Measurements from ENCODE around the gene STK38L. TPM values are rescaled to one million over a fixed set of nuclear protein-coding genes. Genes with fewer than 3 reads are reported as not detected.
"Not testable (repeated sequence)": the region's sequence is repeated elsewhere in the genome, so short reads cannot be mapped to it uniquely, and the experiment has no call there.

STK38L gene
- polyA plus RNA-seq, 1 of the 3 experiments (the other 2 are of a cell fraction) = 4.7 TPM

DNA sequence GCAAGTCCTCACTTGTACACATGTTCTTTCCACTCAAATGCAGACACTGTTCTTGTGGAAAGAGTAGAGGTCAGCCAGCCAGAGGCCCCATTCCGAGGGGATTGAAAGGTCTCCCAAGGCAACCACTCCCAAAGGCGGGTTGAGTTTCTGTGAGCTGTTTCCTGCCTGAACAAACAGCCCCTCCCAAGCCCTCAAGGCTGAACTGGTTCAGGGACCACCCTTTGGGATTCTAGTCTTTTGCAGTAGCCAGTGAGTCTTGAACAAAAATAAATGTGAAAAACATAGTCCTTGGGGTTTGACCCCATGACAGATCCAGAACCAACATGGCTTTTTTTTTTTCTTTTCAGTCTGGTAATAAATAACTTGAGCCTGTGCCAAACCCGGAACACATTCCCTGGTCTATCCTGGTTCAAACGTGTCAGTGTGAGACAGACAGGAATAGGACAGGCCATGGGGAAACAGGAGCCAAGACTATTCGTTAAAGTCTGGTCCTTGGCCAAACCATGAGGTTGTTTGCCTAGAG, 17.6 kb upstream of the STK38L start (continued):
- TF ChIP-seq GATA2 (CRISPR knock-in tag; IDR thresholded peaks at IDR 0.05) (no peak), GABPA (IDR thresholded peaks at IDR 0.05; ENCODE audit: low read depth) (no peak), SMC3 (IDR thresholded peaks at IDR 0.05; ENCODE audit: low read depth, low read length) (no peak), TAF1 (IDR thresholded peaks at IDR 0.05; ENCODE audit: borderline replicate concordance, low read depth, low read length) (no peak), RCOR1 (IDR thresholded peaks at IDR 0.05; ENCODE audit: low read length) (no peak)

DNA sequence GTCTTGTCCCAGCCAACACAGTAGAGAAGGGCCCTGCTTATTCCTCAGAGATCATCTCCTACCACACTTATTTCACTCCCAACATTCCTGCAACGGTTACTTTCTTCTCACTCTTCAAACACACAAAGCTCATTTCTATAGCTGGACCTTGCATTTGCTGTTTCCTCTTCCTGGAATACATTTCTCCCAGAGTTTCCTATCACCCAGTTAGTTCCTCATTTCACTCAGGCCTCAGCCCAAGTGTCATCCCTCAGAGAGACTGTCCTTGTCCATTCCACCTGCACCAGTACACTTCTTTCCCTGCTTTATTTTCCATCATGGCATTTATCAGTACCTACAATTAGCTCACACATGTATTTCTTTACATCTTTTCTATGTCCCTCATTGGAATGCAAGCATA, 14.7 kb upstream of the STK38L start:
- H3K79me2 ChIP-seq (ENCODE audit: insufficient read depth) = no peaks in the 10 kb centered on the region
- 65% methylated on average over 1 of the region's 1 CpG for WGBS (ENCODE audit: low lambda C conversion rate)
- no peak overlapping the region for H3K4me2 ChIP-seq
- H3K9ac ChIP-seq = no peak overlapping the region
- H2AFZ ChIP-seq (ENCODE audit: low read depth) = no peak overlapping the region
- H3K36me3 ChIP-seq (replicated peaks in 1 of 2; ENCODE audit: control insufficient read depth in 1 of 2, insufficient read depth in 2 of 2, low read length in 1 of 2) = no peaks in the 10 kb centered on the region
- no peak overlapping the region for H3K4me3 ChIP-seq (ENCODE audit: low read depth in 2 of 2, low read length in 1 of 2)
- no peaks in the 10 kb centered on the region for H3K27me3 ChIP-seq (ENCODE audit: insufficient read depth)
- ChIA-PET POLR2A (no interaction called here), CTCF (no interaction called here)
- H3K9me2 ChIP-seq = no peaks in the 10 kb centered on the region
- H3K4me1 ChIP-seq (ENCODE audit: control insufficient read depth in 1 of 2, insufficient read depth in 2 of 2, low read depth in 1 of 2, low read length in 1 of 2) = no peaks in the 10 kb centered on the region
- TF ChIP-seq SMC3 (IDR thresholded peaks at IDR 0.05; ENCODE audit: low read depth, low read length) = no peak
- TF ChIP-seq, protein P1, sequence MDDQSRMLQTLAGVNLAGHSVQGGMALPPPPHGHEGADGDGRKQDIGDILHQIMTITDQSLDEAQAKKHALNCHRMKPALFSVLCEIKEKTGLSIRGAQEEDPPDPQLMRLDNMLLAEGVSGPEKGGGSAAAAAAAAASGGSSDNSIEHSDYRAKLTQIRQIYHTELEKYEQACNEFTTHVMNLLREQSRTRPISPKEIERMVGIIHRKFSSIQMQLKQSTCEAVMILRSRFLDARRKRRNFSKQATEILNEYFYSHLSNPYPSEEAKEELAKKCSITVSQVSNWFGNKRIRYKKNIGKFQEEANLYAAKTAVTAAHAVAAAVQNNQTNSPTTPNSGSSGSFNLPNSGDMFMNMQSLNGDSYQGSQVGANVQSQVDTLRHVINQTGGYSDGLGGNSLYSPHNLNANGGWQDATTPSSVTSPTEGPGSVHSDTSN (IDR thresholded peaks at IDR 0.05) = no peak
- no peak for TF ChIP-seq NRF1 (IDR thresholded peaks at IDR 0.05; ENCODE audit: low read depth, low read length)
- no peak for TF ChIP-seq JUND (IDR thresholded peaks at IDR 0.05)
- no peak for TF ChIP-seq MEF2A (IDR thresholded peaks at IDR 0.05; ENCODE audit: borderline replicate concordance, low read depth)
- no peak for TF ChIP-seq TEAD4 (IDR thresholded peaks at IDR 0.05; ENCODE audit: borderline replicate concordance, insufficient read depth)
- TF ChIP-seq, protein P2, sequence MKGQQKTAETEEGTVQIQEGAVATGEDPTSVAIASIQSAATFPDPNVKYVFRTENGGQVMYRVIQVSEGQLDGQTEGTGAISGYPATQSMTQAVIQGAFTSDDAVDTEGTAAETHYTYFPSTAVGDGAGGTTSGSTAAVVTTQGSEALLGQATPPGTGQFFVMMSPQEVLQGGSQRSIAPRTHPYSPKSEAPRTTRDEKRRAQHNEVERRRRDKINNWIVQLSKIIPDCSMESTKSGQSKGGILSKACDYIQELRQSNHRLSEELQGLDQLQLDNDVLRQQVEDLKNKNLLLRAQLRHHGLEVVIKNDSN (IDR thresholded peaks at IDR 0.05; ENCODE audit: borderline replicate concordance, low read depth) = no peak
- TF ChIP-seq, protein P3, sequence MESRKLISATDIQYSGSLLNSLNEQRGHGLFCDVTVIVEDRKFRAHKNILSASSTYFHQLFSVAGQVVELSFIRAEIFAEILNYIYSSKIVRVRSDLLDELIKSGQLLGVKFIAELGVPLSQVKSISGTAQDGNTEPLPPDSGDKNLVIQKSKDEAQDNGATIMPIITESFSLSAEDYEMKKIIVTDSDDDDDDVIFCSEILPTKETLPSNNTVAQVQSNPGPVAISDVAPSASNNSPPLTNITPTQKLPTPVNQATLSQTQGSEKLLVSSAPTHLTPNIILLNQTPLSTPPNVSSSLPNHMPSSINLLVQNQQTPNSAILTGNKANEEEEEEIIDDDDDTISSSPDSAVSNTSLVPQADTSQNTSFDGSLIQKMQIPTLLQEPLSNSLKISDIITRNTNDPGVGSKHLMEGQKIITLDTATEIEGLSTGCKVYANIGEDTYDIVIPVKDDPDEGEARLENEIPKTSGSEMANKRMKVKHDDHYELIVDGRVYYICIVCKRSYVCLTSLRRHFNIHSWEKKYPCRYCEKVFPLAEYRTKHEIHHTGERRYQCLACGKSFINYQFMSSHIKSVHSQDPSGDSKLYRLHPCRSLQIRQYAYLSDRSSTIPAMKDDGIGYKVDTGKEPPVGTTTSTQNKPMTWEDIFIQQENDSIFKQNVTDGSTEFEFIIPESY (IDR thresholded peaks at IDR 0.05; ENCODE audit: borderline replicate concordance, low read depth) = no peak
- TF ChIP-seq, protein P4, sequence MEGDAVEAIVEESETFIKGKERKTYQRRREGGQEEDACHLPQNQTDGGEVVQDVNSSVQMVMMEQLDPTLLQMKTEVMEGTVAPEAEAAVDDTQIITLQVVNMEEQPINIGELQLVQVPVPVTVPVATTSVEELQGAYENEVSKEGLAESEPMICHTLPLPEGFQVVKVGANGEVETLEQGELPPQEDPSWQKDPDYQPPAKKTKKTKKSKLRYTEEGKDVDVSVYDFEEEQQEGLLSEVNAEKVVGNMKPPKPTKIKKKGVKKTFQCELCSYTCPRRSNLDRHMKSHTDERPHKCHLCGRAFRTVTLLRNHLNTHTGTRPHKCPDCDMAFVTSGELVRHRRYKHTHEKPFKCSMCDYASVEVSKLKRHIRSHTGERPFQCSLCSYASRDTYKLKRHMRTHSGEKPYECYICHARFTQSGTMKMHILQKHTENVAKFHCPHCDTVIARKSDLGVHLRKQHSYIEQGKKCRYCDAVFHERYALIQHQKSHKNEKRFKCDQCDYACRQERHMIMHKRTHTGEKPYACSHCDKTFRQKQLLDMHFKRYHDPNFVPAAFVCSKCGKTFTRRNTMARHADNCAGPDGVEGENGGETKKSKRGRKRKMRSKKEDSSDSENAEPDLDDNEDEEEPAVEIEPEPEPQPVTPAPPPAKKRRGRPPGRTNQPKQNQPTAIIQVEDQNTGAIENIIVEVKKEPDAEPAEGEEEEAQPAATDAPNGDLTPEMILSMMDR (IDR thresholded peaks at IDR 0.05) = no peak
- TF ChIP-seq FOSL2 (IDR thresholded peaks at IDR 0.05; ENCODE audit: borderline replicate concordance, low read depth) = no peak
- TF ChIP-seq POLR2AphosphoS5 (IDR thresholded peaks at IDR 0.05; ENCODE audit: low read depth, low read length) = no peak
- TF ChIP-seq NFIC (IDR thresholded peaks at IDR 0.05; ENCODE audit: borderline replicate concordance) = no peak
- TF ChIP-seq CHD2 (IDR thresholded peaks at IDR 0.05; ENCODE audit: low read length, partially characterized antibody) = no peak
- no peak for TF ChIP-seq EP300 (IDR thresholded peaks at IDR 0.05; ENCODE audit: borderline replicate concordance in 1 of 2, low read depth in 1 of 2, low read length in 1 of 2)
- TF ChIP-seq TAF1 (IDR thresholded peaks at IDR 0.05; ENCODE audit: borderline replicate concordance, low read depth, low read length) = no peak
- no peak for TF ChIP-seq RAD21 (IDR thresholded peaks at IDR 0.05; ENCODE audit: low read length)
- no peak overlapping the region for H3K27ac ChIP-seq (ENCODE audit: low read depth in 2 of 2, low read length in 1 of 2)
- H3F3A ChIP-seq (replicated peaks; ENCODE audit: insufficient read depth) = no peaks in the 10 kb centered on the region
- DNase-seq = no peak
- H3K9me3 ChIP-seq = no peaks in the 10 kb centered on the region
- no peaks in the 10 kb centered on the region for H4K20me1 ChIP-seq (ENCODE audit: insufficient read depth)

DNA sequence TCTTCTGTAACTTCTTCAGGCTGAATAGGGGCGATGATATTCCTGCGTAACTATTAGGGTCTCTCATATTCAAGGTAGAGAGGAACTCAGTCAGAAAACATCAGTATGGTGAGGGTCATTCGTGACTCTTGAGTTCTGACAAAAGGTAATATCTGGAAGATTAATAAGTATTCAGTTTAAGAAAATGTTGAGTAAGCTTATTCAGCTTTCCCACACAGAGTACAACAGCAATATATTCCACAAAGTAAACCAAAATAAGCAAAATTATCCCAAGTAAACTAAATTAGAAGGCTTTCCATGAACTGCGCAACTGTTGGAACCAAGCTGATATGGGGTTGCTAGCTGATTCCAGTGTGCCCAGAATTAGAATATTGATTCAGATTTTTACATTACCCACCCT, 12.7 kb upstream of the STK38L start:
- H3K4me2 ChIP-seq; H3K9ac ChIP-seq; H2AFZ ChIP-seq (ENCODE audit: low read depth); H4K20me1 ChIP-seq (ENCODE audit: insufficient read depth); H3K27ac ChIP-seq (ENCODE audit: low read depth in 2 of 2, low read length in 1 of 2); H3K9me3 ChIP-seq; H3K4me3 ChIP-seq (ENCODE audit: low read depth in 2 of 2, low read length in 1 of 2); H3K36me3 ChIP-seq (replicated peaks in 1 of 2; ENCODE audit: control insufficient read depth in 1 of 2, insufficient read depth in 2 of 2, low read length in 1 of 2); H3F3A ChIP-seq (replicated peaks; ENCODE audit: insufficient read depth); H3K4me1 ChIP-seq (ENCODE audit: control insufficient read depth in 1 of 2, insufficient read depth in 2 of 2, low read depth in 1 of 2, low read length in 1 of 2); H3K27me3 ChIP-seq (ENCODE audit: insufficient read depth); POLR2A ChIA-PET; H3K9me2 ChIP-seq; DNase-seq; H3K79me2 ChIP-seq (ENCODE audit: insufficient read depth): not testable (repeated sequence)
- 69% methylated on average over 4 of the region's 4 CpGs for WGBS (ENCODE audit: low lambda C conversion rate)
- CTCF ChIA-PET = interaction anchor here (1.4 kb wide), 1 partner anchor 46 kb away, joined by 4 read pairs; no protein-coding TSS in a partner anchor
